Transverse colon (tissue), 4 donors: ENCODE data around the gene TNNT2. TPM values are rescaled to one million over a fixed set of nuclear protein-coding genes. Genes with fewer than 3 reads are reported as not detected.

Experiments
- DNase-seq: peaks from one replicate; pipeline ENCODE4 v3.0.0-alpha.2; 2019
- H3K27ac ChIP-seq, 4 donors: fragments of 200-600 bp; sonication (generic); 2 replicates each; pipeline ENCODE4 v1.5.1; 2016 to 2018; ENCODE audit warnings: inconsistent platforms in 4 of 4
- H3K27me3 ChIP-seq: fragments of 200-600 bp; sonication (generic); 2 replicates; pipeline ENCODE4 v1.5.1; 2017; ENCODE audit warnings: inconsistent platforms
- H3K36me3 ChIP-seq, 4 donors: fragments of 200-600 bp; sonication (generic); 2 replicates each; pipeline ENCODE4 v1.5.1; 2017 to 2019; ENCODE audit warnings: inconsistent platforms in 4 of 4
- H3K4me1 ChIP-seq, 4 donors: fragments of 200-600 bp; sonication (generic); 2 replicates each; pipeline ENCODE4 v1.5.1; 2017 to 2020; ENCODE audit warnings: inconsistent platforms in 4 of 4
- H3K4me3 ChIP-seq, 4 donors: fragments of 200-600 bp; sonication (generic); 1 replicate in 1 of 4; 2 replicates in 3 of 4; pipeline versions ENCODE4 v1.5.1 to v1.6.1; 2017 to 2019; ENCODE audit warnings: inconsistent platforms in 4 of 4
- H3K9me3 ChIP-seq, 2 donors: fragments of 200-600 bp; sonication (generic); 2 replicates each; pipeline ENCODE4 v1.5.1; 2017 to 2019; ENCODE audit warnings: inconsistent platforms in 2 of 2
- EP300 ChIP-seq: sonication (generic); formaldehyde crosslinking; IDR thresholded peaks from one replicate; pipeline ENCODE4 v1.6.1; 2017; ENCODE audit warnings: antibody characterized with exemption, low read depth
- POLR2A ChIP-seq: fragments of 450-650 bp; IDR thresholded peaks from one replicate; pipeline ENCODE4 v1.6.1; 2016; ENCODE audit warnings: antibody characterized with exemption, mild to moderate bottlenecking, moderate library complexity
- POLR2AphosphoS5 ChIP-seq, 3 donors: sonication (generic); formaldehyde crosslinking; IDR thresholded peaks; one replicate each; pipeline ENCODE4 v1.6.1; 2016; ENCODE audit warnings: antibody characterized with exemption in 3 of 3
- WGBS, 2 donors: methylation state at CpG; one replicate each; pipeline ENCODE4 v1.1.5; 2018; ENCODE audit warnings: low coverage in 1 of 2; 5-methylcytosine and 5-hydroxymethylcytosine counted together
- in situ Hi-C, 4 donors: fragments of 200-750 bp; cut with MboI; loops; one replicate each; pipeline versions ENCODE4 v1.15.0 to v1.15.1; 2017; ENCODE audit warnings: low sequenced_read_pairs in 3 of 4, low pct_ligation_motif_present in 1 of 4, low pct_unique_long_range_greater_than_20kb in 1 of 4
- intact Hi-C: fragments of 100-400 bp; cut with DNase I; formaldehyde crosslinking; loops from one replicate; pipeline ENCODE4 v1.15.1; 2023; ENCODE audit warnings: low total_unique reads
- total RNA-seq, 4 donors: library from RNA; depleted of rRNA; stranded (reverse); fragments of >200 nt; gene quantifications; one replicate each; pipeline ENCODE4 v1.1.0, GENCODE V29; 2016
- TF ChIP-seq, protein P1 (sequence below), 5 experiments: fragments of 200-600 bp in 3 of 5; fragments of 450-650 bp in 2 of 5; sonication (generic) in 3 of 5; IDR thresholded peaks; 1 replicate in 2 of 5; 2 replicates in 3 of 5; pipeline ENCODE4 v1.5.1; 2016 to 2017; ENCODE audit warnings: antibody characterized with exemption in 5 of 5, inconsistent platforms in 3 of 5, mild to moderate bottlenecking in 2 of 5, moderate library complexity in 1 of 5

The TNNT2 gene
- total RNA-seq, 4 donors from 2014 or later = 0.14 to 0.95 TPM; not detected in 2

DNA sequence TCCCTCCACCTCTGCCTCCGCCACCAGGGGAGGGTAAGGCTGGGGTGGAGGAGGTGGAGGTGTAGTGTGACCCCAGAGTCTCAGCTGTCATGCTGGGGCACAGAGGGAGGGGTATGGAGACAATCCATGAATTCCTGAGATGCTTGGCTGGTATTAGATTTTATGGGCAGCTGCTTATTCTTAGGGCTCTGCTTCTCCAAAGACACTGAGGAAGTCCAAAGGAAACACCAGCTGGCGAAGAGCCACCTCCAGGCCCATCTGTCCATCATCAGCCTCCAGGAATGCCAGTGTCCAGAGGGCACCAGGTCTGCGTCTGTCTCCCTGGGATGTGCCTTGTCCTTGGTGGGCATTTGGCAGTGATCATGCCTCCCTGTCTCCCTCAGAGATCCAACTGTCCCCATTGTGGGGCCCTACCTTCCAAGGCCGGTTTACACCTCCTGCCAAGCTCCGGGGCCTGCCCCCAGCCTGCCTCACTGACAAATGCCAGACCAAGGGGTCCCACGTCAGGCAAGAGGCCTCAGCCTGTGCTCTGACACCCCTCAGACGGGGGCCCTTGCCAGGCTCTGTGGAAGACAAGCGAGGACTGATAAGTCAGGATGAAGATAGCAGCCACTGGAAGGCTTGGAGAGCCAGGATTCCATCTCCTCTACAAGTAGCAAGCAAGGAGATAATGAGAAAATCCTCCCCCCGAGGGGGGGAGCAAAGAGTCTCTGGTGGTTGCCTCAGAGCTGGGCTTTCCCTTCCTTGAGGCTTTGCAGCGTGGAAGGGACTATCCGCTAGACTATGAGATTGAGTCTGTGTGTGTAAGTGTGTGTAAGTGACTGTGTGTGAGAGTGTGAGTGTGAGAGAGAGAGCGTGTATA is 42.5 kb upstream of the TNNT2 start:
- no peaks in the 10 kb centered on the region for H3K36me3 ChIP-seq
- intact Hi-C loops (no loop called here), in situ Hi-C loops (no loop called here)
- H3K27ac ChIP-seq = no peak overlapping the region
- 72 to 78% methylated on average over 4 to 12 of the region's 12 CpGs for WGBS, 2 donors
- TF ChIP-seq POLR2A (no peak), EP300 (no peak), POLR2AphosphoS5 (IDR thresholded peaks at IDR 0.05) (no peak)
- TF ChIP-seq, protein P1, sequence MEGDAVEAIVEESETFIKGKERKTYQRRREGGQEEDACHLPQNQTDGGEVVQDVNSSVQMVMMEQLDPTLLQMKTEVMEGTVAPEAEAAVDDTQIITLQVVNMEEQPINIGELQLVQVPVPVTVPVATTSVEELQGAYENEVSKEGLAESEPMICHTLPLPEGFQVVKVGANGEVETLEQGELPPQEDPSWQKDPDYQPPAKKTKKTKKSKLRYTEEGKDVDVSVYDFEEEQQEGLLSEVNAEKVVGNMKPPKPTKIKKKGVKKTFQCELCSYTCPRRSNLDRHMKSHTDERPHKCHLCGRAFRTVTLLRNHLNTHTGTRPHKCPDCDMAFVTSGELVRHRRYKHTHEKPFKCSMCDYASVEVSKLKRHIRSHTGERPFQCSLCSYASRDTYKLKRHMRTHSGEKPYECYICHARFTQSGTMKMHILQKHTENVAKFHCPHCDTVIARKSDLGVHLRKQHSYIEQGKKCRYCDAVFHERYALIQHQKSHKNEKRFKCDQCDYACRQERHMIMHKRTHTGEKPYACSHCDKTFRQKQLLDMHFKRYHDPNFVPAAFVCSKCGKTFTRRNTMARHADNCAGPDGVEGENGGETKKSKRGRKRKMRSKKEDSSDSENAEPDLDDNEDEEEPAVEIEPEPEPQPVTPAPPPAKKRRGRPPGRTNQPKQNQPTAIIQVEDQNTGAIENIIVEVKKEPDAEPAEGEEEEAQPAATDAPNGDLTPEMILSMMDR (IDR thresholded peaks at IDR 0.05) = no peak
- DNase-seq = no peak
- no peaks in the 10 kb centered on the region for H3K4me1 ChIP-seq
- H3K4me3 ChIP-seq = no peak overlapping the region
- no peaks in the 10 kb centered on the region for H3K27me3 ChIP-seq
- H3K9me3 ChIP-seq = no peaks in the 10 kb centered on the region

GRCh38 chr1:201419256-201419655 is 41.8 kb upstream of the TNNT2 start:
- no peaks in the 10 kb centered on the region for H3K36me3 ChIP-seq
- TF ChIP-seq EP300 (no peak), POLR2A (no peak), POLR2AphosphoS5 (IDR thresholded peaks at IDR 0.05) (no peak)
- TF ChIP-seq, protein P1 (IDR thresholded peaks at IDR 0.05) = no peak
- no peaks in the 10 kb centered on the region for H3K9me3 ChIP-seq
- H3K27me3 ChIP-seq = no peaks in the 10 kb centered on the region
- H3K4me3 ChIP-seq = no peak overlapping the region
- in situ Hi-C loops (no loop called here), intact Hi-C loops (no loop called here)
- H3K27ac ChIP-seq = no peak overlapping the region
- DNase-seq = no peak
- WGBS, 2 donors = 67 to 79% methylated on average over 1 to 4 of the region's 4 CpGs
- no peaks in the 10 kb centered on the region for H3K4me1 ChIP-seq

DNA sequence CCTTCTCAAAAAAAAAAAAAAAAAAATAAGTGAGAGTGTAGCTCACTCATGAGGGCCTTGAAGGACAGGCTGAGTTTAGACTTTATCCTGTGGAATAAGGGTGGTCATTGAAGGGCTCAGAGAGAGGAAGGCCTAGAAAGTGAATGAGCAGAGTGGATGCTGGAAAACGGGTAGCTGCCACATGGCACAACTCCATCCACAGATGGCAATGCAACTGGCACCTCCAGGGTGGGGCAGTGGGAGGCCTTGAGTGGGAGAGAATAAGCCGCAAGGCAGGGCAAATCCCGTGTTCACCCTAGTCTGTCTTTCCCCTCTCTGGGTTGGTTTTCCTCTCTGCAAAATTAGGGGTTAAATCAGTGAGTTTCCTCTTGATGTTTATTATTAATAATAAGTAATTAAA is 41.0 kb upstream of the TNNT2 start:
- in situ Hi-C loops = no loop called here
- WGBS, 2 donors = 80 to 88% methylated on average over 2 to 3 of the region's 3 CpGs
- Histone ChIP-seq H3K4me1 (no peaks in the 10 kb centered on the region), H3K27ac (no peak overlapping the region), H3K4me3 (no peak overlapping the region), H3K27me3 (no peaks in the 10 kb centered on the region), H3K9me3 (no peaks in the 10 kb centered on the region), H3K36me3 (no peaks in the 10 kb centered on the region)
- no peak for DNase-seq
- no peak for TF ChIP-seq EP300
- no peak for TF ChIP-seq POLR2A
- TF ChIP-seq, protein P1 (IDR thresholded peaks at IDR 0.05) = no peak
- no peak for TF ChIP-seq POLR2AphosphoS5 (IDR thresholded peaks at IDR 0.05)
- intact Hi-C loops = no loop called here

DNA sequence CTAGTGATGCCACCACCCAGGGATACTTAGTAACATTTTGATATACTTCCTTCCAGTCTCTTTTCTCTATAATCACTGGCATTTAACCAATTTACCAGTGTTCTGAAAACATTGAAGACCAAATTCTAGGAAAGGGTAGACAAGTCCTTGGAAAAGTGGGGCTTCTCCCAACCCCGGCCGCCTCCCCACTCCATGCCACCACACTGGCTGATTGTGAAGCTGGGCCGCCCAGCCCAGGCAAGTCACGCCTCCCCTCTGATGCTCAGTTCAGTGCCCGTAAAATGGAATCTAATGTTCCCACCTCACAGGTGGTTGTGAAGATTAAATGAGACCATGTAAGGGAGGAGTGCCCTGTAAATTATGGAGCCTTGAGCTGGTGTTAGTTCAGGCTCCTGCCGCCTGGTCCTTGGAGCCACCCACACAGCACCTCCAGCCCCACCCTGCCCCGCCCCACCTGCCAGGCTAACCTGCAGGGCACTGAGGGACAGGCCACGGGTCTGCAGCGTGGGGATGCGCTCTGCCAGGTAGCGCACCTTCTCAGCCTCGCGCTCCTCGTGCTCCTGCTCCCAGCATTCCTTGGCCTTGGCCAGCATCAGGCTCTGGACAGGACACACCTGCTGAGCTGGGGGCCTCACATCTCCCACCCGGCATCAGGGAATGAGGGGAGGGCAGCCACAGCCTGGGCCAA is 36.7 kb upstream of the TNNT2 start:
- intact Hi-C loops (no loop called here), in situ Hi-C loops (no loop called here)
- TF ChIP-seq POLR2A (no peak), EP300 (no peak), POLR2AphosphoS5 (IDR thresholded peaks at IDR 0.05) (no peak)
- TF ChIP-seq, protein P1 (IDR thresholded peaks at IDR 0.05) = no peak
- H3K4me1 ChIP-seq = no peaks in the 10 kb centered on the region
- H3K27ac ChIP-seq = no peak overlapping the region
- no peak for DNase-seq
- no peaks in the 10 kb centered on the region for H3K36me3 ChIP-seq
- H3K9me3 ChIP-seq = no peaks in the 10 kb centered on the region
- no peak overlapping the region for H3K4me3 ChIP-seq
- WGBS, 2 donors = 73% methylated on average over 14 of the region's 15 CpGs; no CpG with 5 or more reads in 1 of the 2 donors
- H3K27me3 ChIP-seq = no peaks in the 10 kb centered on the region
